DLD1 (cell line): ENCODE results near the gene RBM42.

Experiments
- in situ Hi-C: cut with HindIII; loops from 2 replicates; pipeline ENCODE4 v1.10.0; 2017; ENCODE audit warnings: low sequenced_read_pairs

Gene RBM42

GRCh38 chr19:35620001-35620400, 8.8 kb upstream of the RBM42 start:
- in situ Hi-C loops: no loop called here

- in situ Hi-C loops: no loop called here
Measured at GRCh38 chr19:35621708-35622107, 7.1 kb upstream of the RBM42 start.

- in situ Hi-C loops: no loop called here
Measured at GRCh38 chr19:35622750-35623149, 6.1 kb upstream of the RBM42 start.

- in situ Hi-C loops: no loop called here
Measured at GRCh38 chr19:35623327-35624010, 5.4 kb upstream of the RBM42 start.

- in situ Hi-C loops: no loop called here
Measured at GRCh38 chr19:35628264-35628564, 622 bp upstream of the RBM42 start.

- in situ Hi-C loops: no loop called here
Measured at GRCh38 chr19:35629332-35629633, 447 bp downstream of the RBM42 start.

GRCh38 chr19:35633727-35634440, 5.0 kb downstream of the RBM42 start:
- in situ Hi-C loops: no loop called here

GRCh38 chr19:35636651-35637050, 7.8 kb downstream of the RBM42 start:
- in situ Hi-C loops: no loop called here

GRCh38 chr19:35637165-35637564, 8.3 kb downstream of the RBM42 start:
- in situ Hi-C loops: no loop called here

GRCh38 chr19:35639321-35639639, 10.4 kb downstream of the RBM42 start:
- in situ Hi-C loops: no loop called here

- in situ Hi-C loops: no loop called here
Measured at GRCh38 chr19:35639863-35640262, 11.0 kb downstream of the RBM42 start.

GRCh38 chr19:35641515-35642151, 12.8 kb downstream of the RBM42 start, which contains the start of gene ETV2:
Gene ETV2 (plus strand): TSS chr19:35641745. CDS start chr19:35642461, 716 bp downstream.
- in situ Hi-C loops: no loop called here

- in situ Hi-C loops: no loop called here
Measured at GRCh38 chr19:35642312-35642711, 13.5 kb downstream of the RBM42 start.

- in situ Hi-C loops: no loop called here
Measured at GRCh38 chr19:35642798-35643254, 14.0 kb downstream of the RBM42 start.

- in situ Hi-C loops: no loop called here
Measured at GRCh38 chr19:35643255-35644205, 14.7 kb downstream of the RBM42 start.

GRCh38 chr19:35644206-35644986, 15.6 kb downstream of the RBM42 start:
- in situ Hi-C loops: no loop called here

- in situ Hi-C loops: no loop called here
Measured at GRCh38 chr19:35644987-35645679, 16.3 kb downstream of the RBM42 start.

GRCh38 chr19:35645680-35646511, 17.1 kb downstream of the RBM42 start:
- in situ Hi-C loops: no loop called here
